SU-DHL-6 (cell line): ENCODE results near the gene ITPR2.
"Not testable (repeated sequence)": the region's sequence is repeated elsewhere in the genome, so short reads cannot be mapped to it uniquely, and the experiment has no call there.

Experiments used
- CTCF ChIP-seq: fragments of 200-600 bp; sonication (generic); IDR thresholded peaks from one replicate; pipeline ENCODE4 v1.5.1; 2017; ENCODE audit warnings: antibody characterized with exemption, mild to moderate bottlenecking, low read length, moderate library complexity; ENCODE audit not compliant: insufficient read depth, poor library complexity, severe bottlenecking
- EZH2phosphoT487 ChIP-seq: fragments of 200-600 bp; sonication (generic), shearing (Covaris generic); conservative IDR thresholded peaks from 2 replicates; pipeline ENCODE4 v1.6.1; 2018; ENCODE audit warnings: mild to moderate bottlenecking, antibody characterized with exemption, low read length, moderate library complexity, mixed read lengths

GRCh38 chr12:26783816-26784379 is 49.1 kb downstream of the ITPR2 start:
- TF ChIP-seq CTCF, EZH2phosphoT487: not testable (repeated sequence)
